ENCODE measurements around the gene SCUBE3. TPM values are rescaled to one million over a fixed set of nuclear protein-coding genes. Genes with fewer than 3 reads are reported as not detected.

SCUBE3 gene
- total and polyA plus RNA-seq, 2 of the 4 experiments (the other 2 are of a cell fraction), result 19.9 to 45.5 TPM

DNA sequence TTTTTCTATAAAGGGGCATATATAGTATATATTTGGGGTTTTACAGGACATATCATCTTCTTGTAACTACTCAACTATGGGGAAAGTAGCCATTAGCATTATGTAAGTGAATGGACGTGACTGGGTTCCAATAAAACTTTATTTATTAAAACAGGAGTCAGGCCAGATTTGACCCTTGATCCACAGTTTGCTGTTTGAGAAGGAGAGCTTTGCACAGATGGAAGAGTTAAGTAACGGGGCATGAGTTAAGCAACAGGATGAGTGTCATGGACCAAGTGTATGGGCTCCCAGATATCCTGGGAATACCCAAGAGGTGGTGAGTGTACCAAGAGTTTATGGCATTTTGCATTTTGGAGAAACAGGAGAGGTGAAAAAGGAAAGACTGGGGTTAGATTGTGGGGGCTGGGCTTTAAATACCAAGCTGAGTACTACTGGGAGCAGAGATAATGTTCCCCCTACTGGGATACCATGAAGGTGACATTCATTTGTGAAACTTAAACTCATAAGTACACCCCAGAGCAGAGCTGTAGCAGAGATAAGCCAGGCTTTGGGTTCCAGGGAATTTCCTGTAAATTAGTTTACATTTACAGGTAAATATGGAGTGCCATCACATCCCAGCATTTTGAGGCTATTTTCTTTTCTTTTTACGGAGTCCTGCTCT lies 18.5 kb upstream of the SCUBE3 start:
- Histone ChIP-seq H3K27ac (ENCODE audit: insufficient read depth, low read length) (no peak overlapping the region), H4K20me1 (ENCODE audit: insufficient read depth, low read length) (no peaks in the 10 kb centered on the region), H3K4me1 (ENCODE audit: control insufficient read depth, insufficient read depth, low read length) (peaks cover under 1% of the 10 kb centered on the region; the same call in 1 of the 2 replicates), H3K18ac (ENCODE audit: low read depth, low read length) (no peak overlapping the region), H2BK20ac (ENCODE audit: low read depth, low read length) (no peak overlapping the region), H4K91ac (ENCODE audit: insufficient read depth, low read depth, low read length) (no peak overlapping the region), H2BK120ac (ENCODE audit: low read depth, low read length) (no peak overlapping the region), H3K9me3 (ENCODE audit: control insufficient read depth, insufficient read depth, low read length) (no peaks in the 10 kb centered on the region), H2BK15ac (ENCODE audit: low read depth, low read length) (no peak overlapping the region), H2BK5ac (ENCODE audit: low read depth, low read length, poor library complexity, severe bottlenecking) (no peak overlapping the region), H3K36me3 (ENCODE audit: control insufficient read depth, insufficient read depth, low read length) (no peaks in the 10 kb centered on the region), H3K4me3 (ENCODE audit: insufficient read depth, low read depth, low read length) (no peak overlapping the region), H3K4ac (ENCODE audit: low read depth, low read length) (no peak overlapping the region), H3K56ac (ENCODE audit: extremely low read depth, insufficient read depth, low read length) (no peak overlapping the region), H4K5ac (ENCODE audit: low read depth, low read length) (no peak overlapping the region), H3K23ac (ENCODE audit: low read depth, low read length) (no peak overlapping the region), H3K27me3 (ENCODE audit: control insufficient read depth, insufficient read depth, low read length) (no peaks in the 10 kb centered on the region), H3K4me2 (ENCODE audit: low read depth, low read length) (no peak overlapping the region), H3K14ac (replicated peaks; ENCODE audit: low read depth, low read length) (no peak overlapping the region), H4K8ac (ENCODE audit: low read depth in 2 of 2, low read length in 2 of 2) (no peak overlapping the region), H2AK9ac (replicated peaks; ENCODE audit: low read depth, low read length, poor library complexity) (no peak overlapping the region), H3K9ac (ENCODE audit: low read depth, low read length) (no peak overlapping the region), H2AFZ (replicated peaks; ENCODE audit: low read length, poor library complexity) (no peak overlapping the region), H2AK5ac (ENCODE audit: low read depth, low read length) (no peak overlapping the region), H3K79me1 (ENCODE audit: low read depth in 1 of 2, low read length in 2 of 2) (no peaks in the 10 kb centered on the region), H3K9me1 (ENCODE audit: insufficient read depth, low read length) (no peaks in the 10 kb centered on the region; the same call in 1 of the 2 replicates)
- no peak for ATAC-seq (ENCODE audit: low read depth)
- ChIA-PET CTCF (no interaction called here), POLR2A (ENCODE audit: unreplicated experiment) (no interaction called here)
- TF ChIP-seq RFX5 (IDR thresholded peaks at IDR 0.05; ENCODE audit: low read depth, low read length) (no peak), MAZ (IDR thresholded peaks at IDR 0.05; ENCODE audit: borderline replicate concordance, low read depth, low read length) (no peak), MAFK (IDR thresholded peaks at IDR 0.05; ENCODE audit: low read depth, low read length) (no peak), RCOR1 (IDR thresholded peaks at IDR 0.05; ENCODE audit: insufficient replicate concordance, low read length) (no peak), CEBPB (IDR thresholded peaks at IDR 0.05; ENCODE audit: low read depth, low read length) (no peak), RAD21 (IDR thresholded peaks at IDR 0.05; ENCODE audit: low read length) (no peak), MXI1 (IDR thresholded peaks at IDR 0.05; ENCODE audit: borderline replicate concordance, low read depth, low read length) (no peak), FOS (IDR thresholded peaks at IDR 0.05; ENCODE audit: low read depth, low read length) (no peak), NFE2L2 (IDR thresholded peaks at IDR 0.05; ENCODE audit: low read depth, low read length) (no peak), CHD1 (IDR thresholded peaks at IDR 0.05; ENCODE audit: low read depth, low read length) (no peak), SMC3 (IDR thresholded peaks at IDR 0.05; ENCODE audit: low read depth, low read length) (no peak), BHLHE40 (IDR thresholded peaks at IDR 0.05; ENCODE audit: low read depth, low read length) (no peak), POLR2A (IDR thresholded peaks at IDR 0.05; ENCODE audit: low read depth, low read length) (no peak)
- TF ChIP-seq, protein P1, sequence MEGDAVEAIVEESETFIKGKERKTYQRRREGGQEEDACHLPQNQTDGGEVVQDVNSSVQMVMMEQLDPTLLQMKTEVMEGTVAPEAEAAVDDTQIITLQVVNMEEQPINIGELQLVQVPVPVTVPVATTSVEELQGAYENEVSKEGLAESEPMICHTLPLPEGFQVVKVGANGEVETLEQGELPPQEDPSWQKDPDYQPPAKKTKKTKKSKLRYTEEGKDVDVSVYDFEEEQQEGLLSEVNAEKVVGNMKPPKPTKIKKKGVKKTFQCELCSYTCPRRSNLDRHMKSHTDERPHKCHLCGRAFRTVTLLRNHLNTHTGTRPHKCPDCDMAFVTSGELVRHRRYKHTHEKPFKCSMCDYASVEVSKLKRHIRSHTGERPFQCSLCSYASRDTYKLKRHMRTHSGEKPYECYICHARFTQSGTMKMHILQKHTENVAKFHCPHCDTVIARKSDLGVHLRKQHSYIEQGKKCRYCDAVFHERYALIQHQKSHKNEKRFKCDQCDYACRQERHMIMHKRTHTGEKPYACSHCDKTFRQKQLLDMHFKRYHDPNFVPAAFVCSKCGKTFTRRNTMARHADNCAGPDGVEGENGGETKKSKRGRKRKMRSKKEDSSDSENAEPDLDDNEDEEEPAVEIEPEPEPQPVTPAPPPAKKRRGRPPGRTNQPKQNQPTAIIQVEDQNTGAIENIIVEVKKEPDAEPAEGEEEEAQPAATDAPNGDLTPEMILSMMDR (conservative IDR thresholded peaks at IDR 0.05; ENCODE audit: low read depth, low read length), result no peak
- TF ChIP-seq, protein P2, sequence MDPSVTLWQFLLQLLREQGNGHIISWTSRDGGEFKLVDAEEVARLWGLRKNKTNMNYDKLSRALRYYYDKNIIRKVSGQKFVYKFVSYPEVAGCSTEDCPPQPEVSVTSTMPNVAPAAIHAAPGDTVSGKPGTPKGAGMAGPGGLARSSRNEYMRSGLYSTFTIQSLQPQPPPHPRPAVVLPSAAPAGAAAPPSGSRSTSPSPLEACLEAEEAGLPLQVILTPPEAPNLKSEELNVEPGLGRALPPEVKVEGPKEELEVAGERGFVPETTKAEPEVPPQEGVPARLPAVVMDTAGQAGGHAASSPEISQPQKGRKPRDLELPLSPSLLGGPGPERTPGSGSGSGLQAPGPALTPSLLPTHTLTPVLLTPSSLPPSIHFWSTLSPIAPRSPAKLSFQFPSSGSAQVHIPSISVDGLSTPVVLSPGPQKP (IDR thresholded peaks at IDR 0.05; ENCODE audit: borderline replicate concordance, low read depth, low read length), result no peak
- TF ChIP-seq, protein P3, sequence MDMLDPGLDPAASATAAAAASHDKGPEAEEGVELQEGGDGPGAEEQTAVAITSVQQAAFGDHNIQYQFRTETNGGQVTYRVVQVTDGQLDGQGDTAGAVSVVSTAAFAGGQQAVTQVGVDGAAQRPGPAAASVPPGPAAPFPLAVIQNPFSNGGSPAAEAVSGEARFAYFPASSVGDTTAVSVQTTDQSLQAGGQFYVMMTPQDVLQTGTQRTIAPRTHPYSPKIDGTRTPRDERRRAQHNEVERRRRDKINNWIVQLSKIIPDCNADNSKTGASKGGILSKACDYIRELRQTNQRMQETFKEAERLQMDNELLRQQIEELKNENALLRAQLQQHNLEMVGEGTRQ (IDR thresholded peaks at IDR 0.05; ENCODE audit: low read depth, low read length), result no peak
- intact Hi-C loops (cut with micrococcal nuclease), result no loop called here
- 100% methylated on average over 1 of the region's 3 CpGs; no CpG with 5 or more reads in 1 of the 2 experiments for WGBS, 2 experiments (ENCODE audit: extremely low coverage in 2 of 2, insufficient read length in 1 of 2)
- BruUV-seq (replicated peaks), result no TSS peak
- dilution Hi-C loops (cut with HindIII; ENCODE audit: low sequenced_read_pairs, unreplicated experiment), result no loop called here
- DNase-seq, result no peak
- in situ Hi-C loops (cut with MboI; ENCODE audit: low sequenced_read_pairs), result no loop called here

Measured in IMR-90 (cell line).